ENCODE measurements around the gene ARL10. TPM values are rescaled to one million over a fixed set of nuclear protein-coding genes. Genes with fewer than 3 reads are reported as not detected.

ARL10 gene
- total RNA-seq, 1 donor from 2014 or later, result 4.2 TPM

DNA sequence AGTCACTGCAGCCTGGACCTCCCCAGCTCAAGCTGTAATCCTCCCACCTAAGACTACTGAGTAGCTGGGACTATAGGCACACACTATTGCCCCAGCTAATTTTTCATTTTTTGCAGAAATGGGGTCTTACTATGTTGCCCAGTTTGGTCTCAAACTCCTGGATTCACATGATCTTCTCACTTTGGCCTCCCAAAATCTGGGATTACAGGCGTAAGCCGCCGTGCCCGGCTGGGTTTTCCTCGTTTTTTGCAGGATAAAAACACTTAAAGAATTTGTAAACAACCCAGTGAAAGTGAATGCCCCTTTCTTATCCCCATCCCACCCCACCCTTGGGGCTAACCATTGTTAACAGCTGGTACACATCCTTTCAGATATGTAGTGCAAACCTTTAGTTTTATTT lies 43.3 kb downstream of the ARL10 start:
- H3K4me3 ChIP-seq (ENCODE audit: low read depth, low read length), result no peak overlapping the region
- DNase-seq (ENCODE audit: low read depth) (no peak), FAIRE-seq (no peak)
- no peaks in the 10 kb centered on the region for H3K27me3 ChIP-seq (ENCODE audit: control insufficient read depth, insufficient read depth, low read length)
- H3K36me3 ChIP-seq (ENCODE audit: control insufficient read depth, insufficient read depth, low read length), result peaks cover 19% of the 10 kb centered on the region
- TF ChIP-seq, protein P1, sequence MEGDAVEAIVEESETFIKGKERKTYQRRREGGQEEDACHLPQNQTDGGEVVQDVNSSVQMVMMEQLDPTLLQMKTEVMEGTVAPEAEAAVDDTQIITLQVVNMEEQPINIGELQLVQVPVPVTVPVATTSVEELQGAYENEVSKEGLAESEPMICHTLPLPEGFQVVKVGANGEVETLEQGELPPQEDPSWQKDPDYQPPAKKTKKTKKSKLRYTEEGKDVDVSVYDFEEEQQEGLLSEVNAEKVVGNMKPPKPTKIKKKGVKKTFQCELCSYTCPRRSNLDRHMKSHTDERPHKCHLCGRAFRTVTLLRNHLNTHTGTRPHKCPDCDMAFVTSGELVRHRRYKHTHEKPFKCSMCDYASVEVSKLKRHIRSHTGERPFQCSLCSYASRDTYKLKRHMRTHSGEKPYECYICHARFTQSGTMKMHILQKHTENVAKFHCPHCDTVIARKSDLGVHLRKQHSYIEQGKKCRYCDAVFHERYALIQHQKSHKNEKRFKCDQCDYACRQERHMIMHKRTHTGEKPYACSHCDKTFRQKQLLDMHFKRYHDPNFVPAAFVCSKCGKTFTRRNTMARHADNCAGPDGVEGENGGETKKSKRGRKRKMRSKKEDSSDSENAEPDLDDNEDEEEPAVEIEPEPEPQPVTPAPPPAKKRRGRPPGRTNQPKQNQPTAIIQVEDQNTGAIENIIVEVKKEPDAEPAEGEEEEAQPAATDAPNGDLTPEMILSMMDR (IDR thresholded peaks at IDR 0.05; ENCODE audit: insufficient read depth, low read length, severe bottlenecking), result no peak

DNA sequence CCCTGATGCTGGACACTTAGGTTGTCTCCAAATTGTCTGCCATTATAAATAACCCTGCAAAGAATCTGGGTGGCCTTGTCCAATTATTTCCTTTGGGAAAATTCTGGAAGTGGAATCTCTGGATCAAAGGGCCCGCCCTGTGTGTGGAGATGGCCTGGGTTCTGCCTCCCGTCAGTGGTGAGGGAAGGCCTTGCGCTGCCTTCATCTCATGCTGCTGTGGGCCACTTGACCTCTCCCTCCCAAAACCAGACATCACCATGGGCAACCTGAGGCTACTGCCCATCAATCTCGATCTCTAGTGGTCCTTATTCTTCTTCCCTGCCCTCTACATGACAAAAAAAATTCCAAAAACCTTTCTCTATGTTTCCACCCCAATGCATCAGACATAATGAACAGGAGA lies 44.5 kb downstream of the ARL10 start:
- H3K36me3 ChIP-seq (ENCODE audit: control insufficient read depth, insufficient read depth, low read length), result peaks cover 15% of the 10 kb centered on the region
- no peaks in the 10 kb centered on the region for H3K27me3 ChIP-seq (ENCODE audit: control insufficient read depth, insufficient read depth, low read length)
- peak; percentile 7 for FAIRE-seq
- TF ChIP-seq, protein P1 (IDR thresholded peaks at IDR 0.05; ENCODE audit: insufficient read depth, low read length, severe bottlenecking), result no peak
- DNase-seq (ENCODE audit: low read depth), result no peak
- no peak overlapping the region for H3K4me3 ChIP-seq (ENCODE audit: low read depth, low read length)

DNA sequence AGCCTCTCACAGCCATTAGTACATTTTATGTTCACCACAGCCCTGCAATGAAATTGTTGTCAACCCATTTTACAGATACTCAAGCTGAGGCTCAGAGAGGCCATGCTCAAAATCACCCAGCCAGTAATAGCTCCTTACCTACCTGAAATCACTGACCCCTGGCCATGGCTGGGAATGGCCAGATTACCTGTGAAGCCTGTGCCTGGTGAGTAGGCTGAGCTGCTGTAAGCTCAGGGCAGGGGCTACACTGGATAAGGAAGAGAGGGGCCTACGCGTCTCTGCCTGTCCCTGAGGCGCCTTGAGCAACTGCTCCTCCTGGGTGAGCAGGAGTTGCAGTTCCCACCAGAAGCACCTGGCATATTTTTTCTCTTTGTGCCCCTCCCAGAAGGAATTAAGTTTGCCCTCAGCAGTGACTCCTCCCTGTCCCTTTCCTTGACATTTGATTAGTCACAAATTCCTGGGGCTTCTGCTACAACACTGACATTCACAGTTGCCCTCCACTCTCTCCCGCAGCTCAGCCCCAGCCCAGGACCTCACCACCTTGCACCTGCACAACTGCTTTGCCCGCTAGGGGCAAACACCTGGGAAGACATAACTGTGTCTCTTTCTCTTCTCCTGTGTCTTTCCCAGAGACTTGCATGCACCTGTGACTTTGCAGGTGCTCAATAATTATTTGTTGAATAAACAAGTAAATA lies 45.3 kb downstream of the ARL10 start:
- TF ChIP-seq, protein P1 (IDR thresholded peaks at IDR 0.05; ENCODE audit: insufficient read depth, low read length, severe bottlenecking), result peak; percentile 45
- peak; percentile 59 for DNase-seq (ENCODE audit: low read depth)
- Histone ChIP-seq H3K36me3 (ENCODE audit: control insufficient read depth, insufficient read depth, low read length) (peaks cover 15% of the 10 kb centered on the region), H3K4me3 (ENCODE audit: low read depth, low read length) (no peak overlapping the region), H3K27me3 (ENCODE audit: control insufficient read depth, insufficient read depth, low read length) (no peaks in the 10 kb centered on the region)
- no peak for FAIRE-seq

DNA sequence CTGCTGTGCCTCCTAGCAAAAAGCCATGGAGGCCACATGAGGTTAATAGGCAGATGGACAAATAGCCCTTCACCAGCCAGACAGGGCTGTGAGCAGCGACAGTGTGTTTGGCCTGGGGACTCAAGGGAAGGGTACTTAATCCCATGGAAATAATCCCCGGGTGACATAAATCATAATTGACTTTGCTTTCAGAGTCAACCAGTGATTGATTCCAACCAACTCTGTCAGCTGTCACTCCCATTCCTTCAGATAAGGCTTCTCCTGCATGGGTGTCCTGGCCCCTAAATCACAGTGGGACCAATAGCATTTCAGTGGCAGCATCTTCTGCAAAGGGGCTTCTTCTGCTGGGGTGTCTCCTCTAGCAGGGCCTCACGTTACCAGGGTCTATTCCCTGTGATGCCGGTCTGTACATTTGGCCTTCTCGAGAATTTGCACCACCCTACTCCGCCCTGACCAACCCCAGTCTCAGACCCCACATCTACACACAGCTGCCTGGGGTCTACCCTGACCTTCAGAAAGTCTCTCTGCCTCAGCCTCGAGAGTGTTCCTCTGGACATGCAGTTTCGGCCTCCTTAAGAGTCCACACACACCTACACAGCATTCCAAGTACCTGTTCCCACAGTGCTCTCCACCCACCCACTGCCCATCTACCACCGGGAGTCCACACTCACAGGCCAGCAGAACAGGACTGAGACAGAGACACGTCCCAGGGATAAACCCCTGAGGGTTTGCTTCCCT lies 47.4 kb downstream of the ARL10 start:
- TF ChIP-seq, protein P1 (IDR thresholded peaks at IDR 0.05; ENCODE audit: insufficient read depth, low read length, severe bottlenecking), result no peak
- no peaks in the 10 kb centered on the region for H3K27me3 ChIP-seq (ENCODE audit: control insufficient read depth, insufficient read depth, low read length)
- FAIRE-seq, result no peak
- DNase-seq (ENCODE audit: low read depth), result no peak
- peaks cover 8% of the 10 kb centered on the region for H3K36me3 ChIP-seq (ENCODE audit: control insufficient read depth, insufficient read depth, low read length)
- H3K4me3 ChIP-seq (ENCODE audit: low read depth, low read length), result no peak overlapping the region

DNA sequence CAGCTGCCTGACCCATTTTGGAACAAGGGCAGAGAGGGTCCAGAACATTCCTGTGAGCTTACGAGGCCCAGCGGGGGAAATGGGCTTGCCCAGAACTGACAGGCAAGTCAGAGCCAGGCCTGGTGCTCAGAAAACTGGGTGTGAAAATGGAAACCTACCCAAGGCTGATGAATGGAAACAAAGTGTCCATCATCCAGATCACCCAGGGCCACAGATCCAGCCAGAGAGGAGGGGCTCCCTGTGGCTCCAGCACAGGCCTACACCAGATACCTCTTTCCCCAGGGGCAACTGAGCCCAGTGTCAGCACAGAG lies 47.9 kb downstream of the ARL10 start:
- FAIRE-seq (no peak), DNase-seq (ENCODE audit: low read depth) (peak; percentile 85)
- Histone ChIP-seq H3K36me3 (ENCODE audit: control insufficient read depth, insufficient read depth, low read length) (peaks cover 6% of the 10 kb centered on the region), H3K27me3 (ENCODE audit: control insufficient read depth, insufficient read depth, low read length) (no peaks in the 10 kb centered on the region), H3K4me3 (ENCODE audit: low read depth, low read length) (no peak overlapping the region)
- TF ChIP-seq, protein P1 (IDR thresholded peaks at IDR 0.05; ENCODE audit: insufficient read depth, low read length, severe bottlenecking), result no peak

Measured in bronchial epithelial cell (primary cell).